RWPE2 (cell line): ENCODE data around the gene ATAD3C.

Experiments used
- ATAC-seq: fragments of 200-7000 bp; cut with Tn5 transposase; 3 replicates; pipeline ENCODE4 v1.9.1; 2021; ENCODE audit warnings: low read depth
- DNase-seq: peaks from one replicate; pipeline ENCODE4 v3.0.0-alpha.2; 2020; ENCODE audit warnings: low spot score
- H3K27ac ChIP-seq: fragments of 450-650 bp; 2 replicates; pipeline ENCODE4 v1.5.1; 2017; ENCODE audit warnings: mild to moderate bottlenecking; ENCODE audit not compliant: poor library complexity, severe bottlenecking
- H3K27me3 ChIP-seq: fragments of 250-450 bp; sonication (Bioruptor Pico); 2 replicates; pipeline ENCODE4 v1.5.1; 2021; ENCODE audit warnings: mild to moderate bottlenecking, moderate library complexity; ENCODE audit not compliant: insufficient read depth, poor library complexity, severe bottlenecking
- H3K36me3 ChIP-seq: fragments of 250-450 bp; sonication (Bioruptor Pico); 2 replicates; pipeline ENCODE4 v1.5.1; 2020; ENCODE audit warnings: low read depth, mild to moderate bottlenecking, moderate library complexity
- H3K4me1 ChIP-seq: fragments of 250-450 bp; sonication (Bioruptor Pico); 2 replicates; pipeline ENCODE4 v1.5.1; 2021; ENCODE audit warnings: mild to moderate bottlenecking, moderate library complexity; ENCODE audit not compliant: insufficient read depth, poor library complexity, severe bottlenecking
- H3K4me3 ChIP-seq: fragments of 250-450 bp; sonication (Bioruptor Pico); 2 replicates; pipeline ENCODE4 v1.5.1; 2021; ENCODE audit warnings: mild to moderate bottlenecking, moderate library complexity; ENCODE audit not compliant: severe bottlenecking
- H3K9me3 ChIP-seq: fragments of 250-450 bp; sonication (Bioruptor Pico); 2 replicates; pipeline ENCODE4 v1.5.1; 2021; ENCODE audit warnings: mild to moderate bottlenecking, moderate library complexity; ENCODE audit not compliant: severe bottlenecking
- TF ChIP-seq, protein P1 (sequence below): fragments of 450-650 bp; IDR thresholded peaks from one replicate; pipeline ENCODE4 v1.5.1; 2017; ENCODE audit warnings: mild to moderate bottlenecking, moderate library complexity; ENCODE audit not compliant: poor library complexity, severe bottlenecking

Gene ATAD3C

DNA sequence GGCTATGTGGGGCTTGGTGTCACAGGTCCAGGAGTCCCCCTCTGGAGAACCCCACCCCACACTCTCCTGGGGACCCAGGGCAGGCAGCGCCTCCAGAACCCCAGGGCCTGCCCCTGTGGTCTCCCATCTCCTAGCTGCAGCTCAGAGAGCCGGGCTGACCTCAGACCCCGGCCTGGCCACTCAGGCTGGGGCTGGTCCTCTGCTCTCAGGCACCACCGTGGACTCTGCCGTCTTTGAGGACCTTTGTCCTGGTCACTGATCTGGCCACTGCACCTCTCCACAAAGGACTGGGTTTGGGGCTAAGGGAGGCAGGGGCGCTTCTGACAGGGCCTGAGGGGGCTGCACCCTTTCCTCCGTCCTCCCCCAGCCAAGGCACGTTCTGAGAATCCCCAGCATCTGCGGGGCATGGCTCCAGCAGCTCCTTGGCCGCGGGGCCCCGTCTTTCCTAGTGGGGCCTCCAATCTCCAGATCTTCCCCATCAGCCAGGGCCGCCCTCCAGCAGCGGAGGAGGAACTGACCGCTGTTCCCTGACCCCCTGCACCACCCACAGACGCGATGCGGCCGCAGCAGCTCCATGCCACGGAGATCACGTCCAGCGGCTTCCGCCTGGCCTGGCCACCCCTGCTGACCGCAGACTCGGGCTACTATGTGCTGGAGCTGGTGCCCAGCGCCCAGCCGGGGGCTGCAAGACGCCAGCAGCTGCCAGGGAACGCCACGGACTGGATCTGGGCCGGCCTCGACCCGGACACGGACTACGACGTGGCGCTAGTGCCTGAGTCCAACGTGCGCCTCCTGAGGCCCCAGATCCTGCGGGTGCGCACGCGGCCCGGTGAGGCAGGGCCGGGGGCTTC is 10.7 kb upstream of the ATAD3C start:
- no peak overlapping the region for H3K27ac ChIP-seq
- no peak overlapping the region for H3K4me3 ChIP-seq
- peaks cover under 1% of the 10 kb centered on the region for H3K4me1 ChIP-seq
- ATAC-seq (no peak), DNase-seq (peak; percentile 64)
- TF ChIP-seq, protein P1, sequence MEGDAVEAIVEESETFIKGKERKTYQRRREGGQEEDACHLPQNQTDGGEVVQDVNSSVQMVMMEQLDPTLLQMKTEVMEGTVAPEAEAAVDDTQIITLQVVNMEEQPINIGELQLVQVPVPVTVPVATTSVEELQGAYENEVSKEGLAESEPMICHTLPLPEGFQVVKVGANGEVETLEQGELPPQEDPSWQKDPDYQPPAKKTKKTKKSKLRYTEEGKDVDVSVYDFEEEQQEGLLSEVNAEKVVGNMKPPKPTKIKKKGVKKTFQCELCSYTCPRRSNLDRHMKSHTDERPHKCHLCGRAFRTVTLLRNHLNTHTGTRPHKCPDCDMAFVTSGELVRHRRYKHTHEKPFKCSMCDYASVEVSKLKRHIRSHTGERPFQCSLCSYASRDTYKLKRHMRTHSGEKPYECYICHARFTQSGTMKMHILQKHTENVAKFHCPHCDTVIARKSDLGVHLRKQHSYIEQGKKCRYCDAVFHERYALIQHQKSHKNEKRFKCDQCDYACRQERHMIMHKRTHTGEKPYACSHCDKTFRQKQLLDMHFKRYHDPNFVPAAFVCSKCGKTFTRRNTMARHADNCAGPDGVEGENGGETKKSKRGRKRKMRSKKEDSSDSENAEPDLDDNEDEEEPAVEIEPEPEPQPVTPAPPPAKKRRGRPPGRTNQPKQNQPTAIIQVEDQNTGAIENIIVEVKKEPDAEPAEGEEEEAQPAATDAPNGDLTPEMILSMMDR: no peak
- no peaks in the 10 kb centered on the region for H3K9me3 ChIP-seq
- H3K36me3 ChIP-seq: no peaks in the 10 kb centered on the region
- no peaks in the 10 kb centered on the region for H3K27me3 ChIP-seq

DNA sequence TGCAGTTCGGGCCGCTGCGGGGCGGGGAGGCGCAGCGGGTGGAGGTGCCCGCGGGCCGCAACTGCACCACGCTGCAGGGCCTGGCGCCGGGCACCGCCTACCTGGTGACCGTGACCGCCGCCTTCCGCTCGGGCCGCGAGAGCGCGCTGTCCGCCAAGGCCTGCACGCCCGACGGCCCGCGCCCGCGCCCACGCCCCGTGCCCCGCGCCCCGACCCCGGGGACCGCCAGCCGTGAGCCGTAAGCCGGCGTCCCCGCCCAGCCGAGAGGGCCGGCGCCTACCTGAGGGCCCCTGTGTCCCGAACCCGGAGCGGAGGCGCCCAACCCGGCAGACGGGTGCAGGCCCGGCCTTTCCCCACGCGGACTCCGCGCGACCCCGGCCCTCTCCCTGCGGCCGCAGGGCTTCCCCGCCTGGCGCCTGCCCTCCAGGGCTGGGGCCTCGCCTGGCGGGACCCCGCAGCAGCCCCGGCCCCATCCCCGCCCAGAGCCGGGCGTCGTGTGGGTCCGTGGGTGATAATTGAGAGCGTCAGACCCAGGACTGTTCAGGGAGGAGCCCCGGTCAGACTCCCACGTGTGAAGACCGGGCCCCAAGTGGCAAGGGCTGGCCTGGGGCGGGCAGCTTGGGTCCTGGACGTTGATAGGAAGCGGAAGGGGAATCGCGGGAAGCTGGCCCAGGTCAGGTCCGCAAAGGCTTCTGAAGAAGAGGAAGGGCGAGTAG is 9.8 kb upstream of the ATAD3C start:
- ATAC-seq (no peak), DNase-seq (peak; percentile 59)
- TF ChIP-seq, protein P1: no peak
- no peaks in the 10 kb centered on the region for H3K9me3 ChIP-seq
- H3K27ac ChIP-seq: no peak overlapping the region
- H3K27me3 ChIP-seq: no peaks in the 10 kb centered on the region
- no peaks in the 10 kb centered on the region for H3K4me1 ChIP-seq
- no peaks in the 10 kb centered on the region for H3K36me3 ChIP-seq
- H3K4me3 ChIP-seq: no peak overlapping the region

DNA sequence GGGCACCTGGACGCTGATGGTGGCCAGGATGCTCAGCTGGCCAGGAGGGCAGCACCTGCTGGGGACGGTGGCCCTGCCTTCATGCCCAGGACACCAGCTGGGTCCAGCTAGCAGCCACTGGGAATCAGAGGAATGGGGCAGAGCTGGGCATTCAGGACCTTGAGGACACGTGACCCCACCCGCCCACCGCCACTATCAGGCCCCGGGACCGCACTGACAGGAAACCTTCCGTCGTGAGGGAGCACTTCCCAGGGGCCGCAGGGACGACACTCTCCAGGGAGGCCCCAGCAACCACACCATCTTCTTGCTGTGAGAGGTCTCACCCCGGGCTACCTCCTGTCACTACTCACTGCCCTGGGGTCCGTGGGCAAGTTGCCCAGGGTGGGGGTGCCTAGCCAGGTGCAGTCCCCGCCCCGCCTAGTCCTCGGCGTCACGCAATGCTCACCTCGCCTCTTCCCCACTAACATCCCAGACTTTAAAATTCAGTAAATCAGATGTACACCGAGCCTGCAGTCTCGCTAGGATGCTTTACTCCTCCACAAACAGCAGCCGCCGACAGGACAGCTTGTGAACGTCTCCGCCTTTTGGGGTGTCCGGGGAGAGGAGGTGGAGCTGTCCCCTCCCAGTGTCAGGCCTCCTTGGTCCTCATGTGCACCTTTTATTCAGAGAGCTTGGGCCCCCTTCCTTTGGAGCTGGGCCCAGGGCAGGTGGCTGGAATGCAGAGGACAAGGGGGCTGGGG is 9.1 kb upstream of the ATAD3C start:
- TF ChIP-seq, protein P1: no peak
- ATAC-seq (no peak), DNase-seq (peak; percentile 65)
- no peaks in the 10 kb centered on the region for H3K36me3 ChIP-seq
- no peaks in the 10 kb centered on the region for H3K9me3 ChIP-seq
- no peak overlapping the region for H3K4me3 ChIP-seq
- H3K27me3 ChIP-seq: no peaks in the 10 kb centered on the region
- H3K27ac ChIP-seq: no peak overlapping the region
- H3K4me1 ChIP-seq: no peaks in the 10 kb centered on the region

DNA sequence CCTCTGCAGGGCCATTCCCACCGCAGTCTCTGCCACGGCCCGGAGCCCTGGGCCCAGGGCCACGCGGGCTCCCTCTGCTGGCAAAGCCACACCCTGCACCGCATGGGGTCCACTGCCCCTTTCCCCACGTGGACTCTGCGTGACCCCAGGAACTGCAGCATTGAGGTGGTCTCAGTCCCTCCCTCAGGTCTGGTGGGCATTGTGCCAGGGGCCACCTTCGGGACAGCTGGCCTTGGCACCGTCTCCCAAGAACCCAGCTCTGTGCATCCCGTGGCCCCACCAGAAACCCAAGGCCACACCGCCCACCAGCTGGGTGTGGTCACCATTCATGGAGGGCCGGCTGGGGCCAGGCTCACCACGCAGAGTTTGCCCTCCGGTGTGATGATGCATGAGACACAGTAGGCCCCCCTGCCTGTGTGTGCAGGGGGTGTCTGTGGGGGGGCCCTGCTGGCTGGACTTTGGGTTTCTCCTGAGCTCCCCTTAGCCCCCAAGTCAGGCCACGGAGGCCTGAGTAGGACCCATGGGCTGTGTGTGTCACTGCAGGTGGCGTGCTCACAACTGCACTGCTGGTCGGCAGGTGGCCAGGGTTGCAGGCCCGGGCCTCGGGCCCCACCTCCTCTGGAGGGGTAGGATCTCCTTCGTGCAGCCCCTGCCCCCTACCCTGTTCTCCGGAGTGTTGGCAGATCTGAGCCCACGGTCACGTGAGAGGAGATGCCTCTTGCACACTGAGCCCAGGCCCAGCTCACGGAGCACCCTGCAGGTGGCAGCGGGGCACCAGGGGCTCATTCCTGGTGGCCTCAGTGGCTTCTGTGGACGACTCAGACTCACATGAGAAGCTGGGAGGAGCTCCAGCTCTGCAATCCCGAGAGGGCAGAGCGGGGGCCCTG is 8.2 kb upstream of the ATAD3C start:
- DNase-seq (peak; percentile 63), ATAC-seq (peak; percentile 67)
- H3K4me1 ChIP-seq: no peaks in the 10 kb centered on the region
- no peak overlapping the region for H3K27ac ChIP-seq
- TF ChIP-seq, protein P1: peak; percentile 91
- H3K27me3 ChIP-seq: no peaks in the 10 kb centered on the region
- H3K4me3 ChIP-seq: no peak overlapping the region
- H3K36me3 ChIP-seq: no peaks in the 10 kb centered on the region
- H3K9me3 ChIP-seq: no peaks in the 10 kb centered on the region
